Gastroesophageal sphincter (tissue), 3 donors: ENCODE measurements around the gene YTHDF2.

Experiments used
- POLR2AphosphoS5 ChIP-seq: sonication (generic); formaldehyde crosslinking; IDR thresholded peaks from one replicate; pipeline ENCODE4 v1.6.1; 2017; ENCODE audit warnings: antibody characterized with exemption
- TF ChIP-seq, protein P1 (sequence below), 4 experiments: fragments of 200-600 bp in 2 of 4; fragments of 450-650 bp in 2 of 4; sonication (generic) in 1 of 4; IDR thresholded peaks; one replicate each; pipeline ENCODE4 v1.5.1; 2017 to 2019; ENCODE audit warnings: antibody characterized with exemption in 4 of 4, mild to moderate bottlenecking in 2 of 4, moderate library complexity in 2 of 4

GRCh38 chr1:28759257-28759656 lies 22.5 kb downstream of the YTHDF2 start:
- no peak for TF ChIP-seq POLR2AphosphoS5
- TF ChIP-seq, protein P1, sequence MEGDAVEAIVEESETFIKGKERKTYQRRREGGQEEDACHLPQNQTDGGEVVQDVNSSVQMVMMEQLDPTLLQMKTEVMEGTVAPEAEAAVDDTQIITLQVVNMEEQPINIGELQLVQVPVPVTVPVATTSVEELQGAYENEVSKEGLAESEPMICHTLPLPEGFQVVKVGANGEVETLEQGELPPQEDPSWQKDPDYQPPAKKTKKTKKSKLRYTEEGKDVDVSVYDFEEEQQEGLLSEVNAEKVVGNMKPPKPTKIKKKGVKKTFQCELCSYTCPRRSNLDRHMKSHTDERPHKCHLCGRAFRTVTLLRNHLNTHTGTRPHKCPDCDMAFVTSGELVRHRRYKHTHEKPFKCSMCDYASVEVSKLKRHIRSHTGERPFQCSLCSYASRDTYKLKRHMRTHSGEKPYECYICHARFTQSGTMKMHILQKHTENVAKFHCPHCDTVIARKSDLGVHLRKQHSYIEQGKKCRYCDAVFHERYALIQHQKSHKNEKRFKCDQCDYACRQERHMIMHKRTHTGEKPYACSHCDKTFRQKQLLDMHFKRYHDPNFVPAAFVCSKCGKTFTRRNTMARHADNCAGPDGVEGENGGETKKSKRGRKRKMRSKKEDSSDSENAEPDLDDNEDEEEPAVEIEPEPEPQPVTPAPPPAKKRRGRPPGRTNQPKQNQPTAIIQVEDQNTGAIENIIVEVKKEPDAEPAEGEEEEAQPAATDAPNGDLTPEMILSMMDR (IDR thresholded peaks at IDR 0.05) = no peak
